Ishikawa (cell line): Measurements from ENCODE around the gene KDM7A.

Experiments
- CEBPB ChIP-seq: IDR thresholded peaks from 2 replicates; pipeline ENCODE4 v1.6.1; 2012
- CREB1 ChIP-seq: IDR thresholded peaks from 2 replicates; pipeline ENCODE4 v1.6.1; 2012; ENCODE audit warnings: low read depth
- EP300 ChIP-seq: IDR thresholded peaks from 2 replicates; pipeline ENCODE4 v1.6.1; 2012; ENCODE audit warnings: borderline replicate concordance
- YY1 ChIP-seq: IDR thresholded peaks from 2 replicates; pipeline ENCODE4 v1.6.1; 2012; ENCODE audit warnings: low read depth

- TF ChIP-seq YY1 (no peak), EP300 (no peak), CEBPB (no peak), CREB1 (no peak)
These were observed 6.1 kb upstream of the KDM7A start for GRCh38 chr7:140182917-140183316.
